IMR-90 (cell line): ENCODE results near the gene EDC4. TPM values are rescaled to one million over a fixed set of nuclear protein-coding genes. Genes with fewer than 3 reads are reported as not detected.

Source experiments
- BHLHE40 ChIP-seq: fragments of 150-350 bp; IDR thresholded peaks from 2 replicates; pipeline ENCODE4 v1.6.1; 2016; ENCODE audit warnings: mild to moderate bottlenecking, low read depth, low read length
- MAFK ChIP-seq: IDR thresholded peaks from 2 replicates; pipeline ENCODE4 v1.6.1; 2012; ENCODE audit warnings: low read depth, low read length, improper control_type of control experiment
- MXI1 ChIP-seq: IDR thresholded peaks from 2 replicates; pipeline ENCODE4 v1.6.1; 2012; ENCODE audit warnings: low read depth, mild to moderate bottlenecking, low read length, moderate library complexity, borderline replicate concordance
- NFE2L2 ChIP-seq: fragments of 150-350 bp; IDR thresholded peaks from 2 replicates; pipeline ENCODE4 v1.6.1; 2016; ENCODE audit warnings: low read depth, mild to moderate bottlenecking, low read length
- RAD21 ChIP-seq: IDR thresholded peaks from 2 replicates; pipeline ENCODE4 v1.6.1; 2012; ENCODE audit warnings: low read length, improper control_type of control experiment
- polyA plus RNA-seq, 3 experiments: library from polyadenylated mRNA; depleted of rRNA; stranded (reverse); fragments of >200 nt; gene quantifications; 2 replicates each; pipeline ENCODE4 v1.2.3, GENCODE V29; 2012; ENCODE audit warnings: low replicate concordance in 1 of 3
- total RNA-seq: library from RNA; depleted of rRNA; stranded (reverse); fragments of >200 nt; gene quantifications from 2 replicates; pipeline ENCODE4 v1.2.3, GENCODE V29; 2012
- TF ChIP-seq, protein P1 (sequence below): conservative IDR thresholded peaks from 2 replicates; pipeline ENCODE4 v1.5.1; 2012; ENCODE audit warnings: mild to moderate bottlenecking, low read depth, low read length, improper control_type of control experiment
- TF ChIP-seq, protein P2 (sequence below): fragments of 150-350 bp; IDR thresholded peaks from 2 replicates; pipeline ENCODE4 v1.6.1; 2016; ENCODE audit warnings: low read depth, mild to moderate bottlenecking, low read length, moderate library complexity, borderline replicate concordance

Gene EDC4
- total and polyA plus RNA-seq, 2 of the 4 experiments (the other 2 are of a cell fraction) = 33.2 to 64.0 TPM

DNA sequence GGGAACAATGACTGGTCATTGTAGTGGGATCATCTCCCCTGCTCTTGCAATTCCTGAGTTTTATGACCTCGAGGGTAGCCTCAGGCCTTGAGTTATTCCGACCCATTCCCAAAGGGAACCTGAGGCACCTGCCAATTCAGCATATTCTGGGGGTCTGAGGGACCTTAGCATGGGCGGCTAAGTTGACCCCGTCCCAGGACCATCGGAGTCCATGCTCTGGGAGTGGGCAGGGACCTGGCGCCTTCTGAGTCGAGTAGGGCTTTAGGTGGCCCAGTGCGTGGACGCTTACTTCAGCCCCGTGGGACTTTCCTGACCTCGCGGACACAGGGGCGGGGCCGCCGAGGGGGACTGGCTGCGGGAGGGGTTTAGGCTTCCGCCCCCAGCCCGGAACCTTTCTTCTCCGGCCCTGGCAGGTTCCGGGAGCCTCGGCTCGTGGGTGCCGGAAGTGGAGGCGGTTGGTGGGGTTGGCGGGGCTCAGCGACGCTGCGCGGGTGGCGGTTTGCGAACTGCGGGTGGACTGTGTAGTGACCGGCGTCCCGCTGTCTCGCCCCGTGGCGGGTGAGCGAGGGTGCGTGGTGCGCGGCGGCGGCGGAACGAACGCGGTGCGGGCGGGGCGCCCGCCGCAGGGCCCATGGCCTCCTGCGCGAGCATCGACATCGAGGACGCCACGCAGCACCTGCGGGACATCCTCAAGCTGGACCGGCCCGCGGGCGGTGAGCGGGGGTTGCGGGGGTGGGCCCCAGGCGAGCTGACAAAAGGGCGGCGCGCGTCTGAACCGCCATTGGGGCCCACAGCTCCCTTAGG, at the start of gene EDC4 (continued):
- TF ChIP-seq RAD21 (no peak; the same call in 1 of the 2 replicates), MAFK (no peak), MXI1 (0 out of 2 replicates have a peak, but pooled peaks have one; percentile 69), BHLHE40 (no peak), NFE2L2 (no peak)
- TF ChIP-seq, protein P1, sequence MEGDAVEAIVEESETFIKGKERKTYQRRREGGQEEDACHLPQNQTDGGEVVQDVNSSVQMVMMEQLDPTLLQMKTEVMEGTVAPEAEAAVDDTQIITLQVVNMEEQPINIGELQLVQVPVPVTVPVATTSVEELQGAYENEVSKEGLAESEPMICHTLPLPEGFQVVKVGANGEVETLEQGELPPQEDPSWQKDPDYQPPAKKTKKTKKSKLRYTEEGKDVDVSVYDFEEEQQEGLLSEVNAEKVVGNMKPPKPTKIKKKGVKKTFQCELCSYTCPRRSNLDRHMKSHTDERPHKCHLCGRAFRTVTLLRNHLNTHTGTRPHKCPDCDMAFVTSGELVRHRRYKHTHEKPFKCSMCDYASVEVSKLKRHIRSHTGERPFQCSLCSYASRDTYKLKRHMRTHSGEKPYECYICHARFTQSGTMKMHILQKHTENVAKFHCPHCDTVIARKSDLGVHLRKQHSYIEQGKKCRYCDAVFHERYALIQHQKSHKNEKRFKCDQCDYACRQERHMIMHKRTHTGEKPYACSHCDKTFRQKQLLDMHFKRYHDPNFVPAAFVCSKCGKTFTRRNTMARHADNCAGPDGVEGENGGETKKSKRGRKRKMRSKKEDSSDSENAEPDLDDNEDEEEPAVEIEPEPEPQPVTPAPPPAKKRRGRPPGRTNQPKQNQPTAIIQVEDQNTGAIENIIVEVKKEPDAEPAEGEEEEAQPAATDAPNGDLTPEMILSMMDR = no peak; the same call in 1 of the 2 replicates
- TF ChIP-seq, protein P2, sequence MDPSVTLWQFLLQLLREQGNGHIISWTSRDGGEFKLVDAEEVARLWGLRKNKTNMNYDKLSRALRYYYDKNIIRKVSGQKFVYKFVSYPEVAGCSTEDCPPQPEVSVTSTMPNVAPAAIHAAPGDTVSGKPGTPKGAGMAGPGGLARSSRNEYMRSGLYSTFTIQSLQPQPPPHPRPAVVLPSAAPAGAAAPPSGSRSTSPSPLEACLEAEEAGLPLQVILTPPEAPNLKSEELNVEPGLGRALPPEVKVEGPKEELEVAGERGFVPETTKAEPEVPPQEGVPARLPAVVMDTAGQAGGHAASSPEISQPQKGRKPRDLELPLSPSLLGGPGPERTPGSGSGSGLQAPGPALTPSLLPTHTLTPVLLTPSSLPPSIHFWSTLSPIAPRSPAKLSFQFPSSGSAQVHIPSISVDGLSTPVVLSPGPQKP = no peak
